Calu3 (cell line): ENCODE results near the gene EIF4G1. TPM values are rescaled to one million over a fixed set of nuclear protein-coding genes. Genes with fewer than 3 reads are reported as not detected.

Experiments used
- BruUV-seq: library from RNA; stranded (reverse); fragments of 400-500 nt; replicated peaks from 2 replicates; lab custom pipeline; 2021; lab: Mats Ljungman, UMichigan
- CTCF ChIA-PET: fragments of 300-600 bp; sonication (Branson Sonifier 250); formaldehyde crosslinking; loops from one replicate; lab custom pipeline; 2022; ENCODE audit warnings: antibody characterized with exemption; lab: Charles Lee
- DNase-seq: peaks from one replicate; pipeline ENCODE4 v3.0.0; 2022
- H3K27ac Mint-ChIP-seq: one replicate; pipeline ENCODE4 v1.8.0; 2022; ENCODE audit warnings: mixed read lengths; ENCODE audit not compliant: unreplicated experiment
- H3K27me3 Mint-ChIP-seq: one replicate; pipeline ENCODE4 v1.8.0; 2022; ENCODE audit warnings: mixed read lengths; ENCODE audit not compliant: unreplicated experiment
- H3K36me3 Mint-ChIP-seq: one replicate; pipeline ENCODE4 v1.8.0; 2022; ENCODE audit warnings: mild to moderate bottlenecking, moderate library complexity, mixed read lengths; ENCODE audit not compliant: insufficient read depth, unreplicated experiment
- H3K4me1 Mint-ChIP-seq: one replicate; pipeline ENCODE4 v1.8.0; 2022; ENCODE audit warnings: mild to moderate bottlenecking, low read depth, mixed read lengths; ENCODE audit not compliant: unreplicated experiment
- H3K4me3 Mint-ChIP-seq: one replicate; pipeline ENCODE4 v1.8.0; 2022; ENCODE audit warnings: mild to moderate bottlenecking, low read depth, moderate library complexity, mixed read lengths; ENCODE audit not compliant: unreplicated experiment
- H3K9me3 Mint-ChIP-seq: one replicate; pipeline ENCODE4 v1.8.0; 2022; ENCODE audit warnings: low read depth, mixed read lengths; ENCODE audit not compliant: unreplicated experiment
- CTCF ChIP-seq: fragments of 200-600 bp; IDR thresholded peaks from one replicate; pipeline ENCODE4 v1.8.0; 2022; ENCODE audit warnings: antibody characterized with exemption; ENCODE audit not compliant: unreplicated experiment
- intact Hi-C: fragments of 100-400 bp; cut with micrococcal nuclease; formaldehyde crosslinking; loops from one replicate; pipeline ENCODE4 v1.10.0; 2022; ENCODE audit not compliant: unreplicated experiment
- total RNA-seq: library from RNA; stranded (reverse); gene quantifications from 2 replicates; pipeline ENCODE4 v1.2.3, GENCODE V29; 2022

The EIF4G1 gene
- total RNA-seq, 1 experiment from 2014 or later = 673 TPM

GRCh38 chr3:184325269-184325668, 10.9 kb downstream of the EIF4G1 start:
- H3K36me3 Mint-ChIP-seq = peaks cover 100% of the 10 kb centered on the region
- DNase-seq = no peak
- no peak overlapping the region for H3K4me3 Mint-ChIP-seq
- no peak for TF ChIP-seq CTCF
- H3K27ac Mint-ChIP-seq = no peak overlapping the region
- peaks cover 33% of the 10 kb centered on the region for H3K4me1 Mint-ChIP-seq
- CTCF ChIA-PET = no interaction called here
- no peaks in the 10 kb centered on the region for H3K27me3 Mint-ChIP-seq
- BruUV-seq = no TSS peak
- intact Hi-C loops = no loop called here
- no peaks in the 10 kb centered on the region for H3K9me3 Mint-ChIP-seq

GRCh38 chr3:184325715-184326369, 11.4 kb downstream of the EIF4G1 start:
- no peak for DNase-seq
- H3K4me1 Mint-ChIP-seq = peaks cover 31% of the 10 kb centered on the region
- H3K27ac Mint-ChIP-seq = no peak overlapping the region
- H3K4me3 Mint-ChIP-seq = no peak overlapping the region
- CTCF ChIA-PET = no interaction called here
- TF ChIP-seq CTCF = no peak
- no peaks in the 10 kb centered on the region for H3K9me3 Mint-ChIP-seq
- H3K36me3 Mint-ChIP-seq = peaks cover 100% of the 10 kb centered on the region
- H3K27me3 Mint-ChIP-seq = no peaks in the 10 kb centered on the region
- no TSS peak for BruUV-seq
- intact Hi-C loops = no loop called here

- Mint-ChIP-seq H3K4me3 (no peak overlapping the region), H3K4me1 (peaks cover 37% of the 10 kb centered on the region), H3K27me3 (no peaks in the 10 kb centered on the region), H3K27ac (peak overlapping the region; percentile 71), H3K36me3 (peaks cover 98% of the 10 kb centered on the region), H3K9me3 (no peaks in the 10 kb centered on the region)
- no TSS peak for BruUV-seq
- CTCF ChIA-PET = interaction anchor here (0.6 kb wide), 1 partner anchor 240 kb away, joined by 8 read pairs; no protein-coding TSS in a partner anchor
- DNase-seq = no peak
- intact Hi-C loops = no loop called here
- TF ChIP-seq CTCF = no peak
These were observed 12.8 kb downstream of the EIF4G1 start for GRCh38 chr3:184327171-184327570.

- H3K27me3 Mint-ChIP-seq = no peaks in the 10 kb centered on the region
- no peaks in the 10 kb centered on the region for H3K9me3 Mint-ChIP-seq
- intact Hi-C loops = no loop called here
- peaks cover 98% of the 10 kb centered on the region for H3K36me3 Mint-ChIP-seq
- no peak for DNase-seq
- peaks cover 50% of the 10 kb centered on the region for H3K4me1 Mint-ChIP-seq
- BruUV-seq = no TSS peak
- no peak overlapping the region for H3K4me3 Mint-ChIP-seq
- TF ChIP-seq CTCF = no peak
- H3K27ac Mint-ChIP-seq = peak overlapping the region; percentile 14
- CTCF ChIA-PET = no interaction called here
These were observed 14.1 kb downstream of the EIF4G1 start for GRCh38 chr3:184328516-184328915.
